Muscle of arm (tissue), 12 donors: ENCODE data around the gene NKAIN2. TPM values are rescaled to one million over a fixed set of nuclear protein-coding genes. Genes with fewer than 3 reads are reported as not detected.

Source experiments
- DNase-seq: peaks from one replicate; pipeline ENCODE4 v3.0.0-alpha.2; 2013
- polyA plus RNA-seq, 12 donors: library from polyadenylated mRNA; unstranded; fragments of 120-200 nt; gene quantifications; one replicate each; pipeline ENCODE4 v1.2.1, GENCODE V29; 2013; ENCODE audit not compliant: insufficient read length in 12 of 12

The NKAIN2 gene
- polyA plus RNA-seq, 12 donors: 5.0 to 10.7 (median 7.4) TPM; not detected in 1

DNA sequence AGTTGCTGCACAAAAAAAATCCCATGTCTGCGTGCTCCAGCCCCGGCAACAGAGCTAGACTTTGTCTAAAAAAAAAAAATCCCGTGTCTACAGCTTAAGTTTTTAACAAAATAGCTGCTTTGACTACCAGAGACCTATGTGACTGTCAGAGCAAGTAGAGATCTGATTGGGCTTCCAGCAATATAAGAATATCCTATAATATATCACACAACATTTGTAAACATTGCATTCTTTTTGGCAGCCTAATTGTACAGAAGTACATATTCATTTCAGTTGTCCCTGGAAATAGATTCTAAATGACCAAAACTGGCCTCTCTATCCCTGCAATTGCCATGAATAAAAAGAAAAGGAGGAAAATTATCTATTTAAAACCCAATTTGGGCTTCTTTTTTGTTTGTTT, 1019.1 kb downstream of the NKAIN2 start:
- no peak for DNase-seq

DNA sequence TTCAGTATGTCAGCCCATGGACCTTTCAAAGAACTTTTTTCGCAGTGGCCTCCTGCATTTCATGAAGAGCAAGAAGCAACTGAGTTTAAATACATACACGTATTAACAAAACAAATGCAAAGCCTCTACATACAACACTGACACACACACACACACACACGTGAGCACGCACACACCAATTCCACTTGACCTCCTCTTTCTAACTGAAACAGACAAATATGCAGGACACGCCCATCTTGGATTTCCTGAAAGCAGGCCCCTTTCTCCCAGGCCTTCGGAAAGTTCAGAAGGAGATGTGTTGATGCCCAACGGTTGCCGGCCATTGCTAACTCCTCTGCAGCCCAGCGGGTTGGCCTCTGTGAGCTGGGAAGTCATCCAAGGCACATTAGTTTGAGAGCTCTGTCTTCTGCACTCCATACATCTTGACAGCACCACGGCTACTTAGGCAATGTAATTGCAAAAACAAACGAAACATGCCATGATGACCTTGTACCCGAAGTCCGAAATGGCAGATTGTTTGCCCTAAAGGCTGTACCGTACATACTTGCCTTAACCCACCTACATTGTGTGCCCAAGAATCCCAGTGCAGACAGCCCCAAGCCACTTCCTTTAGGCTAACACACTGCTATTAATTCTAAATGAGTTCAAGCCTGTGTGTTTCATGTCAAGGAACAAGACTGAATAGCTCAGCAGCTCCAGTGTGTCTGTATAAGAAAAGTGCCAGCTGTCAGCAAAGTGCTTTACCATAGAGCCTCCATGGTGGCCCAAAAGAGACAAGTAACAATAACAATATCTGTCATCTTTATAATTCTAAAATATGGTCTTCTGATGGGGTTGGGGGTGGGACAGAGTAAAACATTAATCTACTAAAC, 1019.8 kb downstream of the NKAIN2 start:
- no peak for DNase-seq

DNA sequence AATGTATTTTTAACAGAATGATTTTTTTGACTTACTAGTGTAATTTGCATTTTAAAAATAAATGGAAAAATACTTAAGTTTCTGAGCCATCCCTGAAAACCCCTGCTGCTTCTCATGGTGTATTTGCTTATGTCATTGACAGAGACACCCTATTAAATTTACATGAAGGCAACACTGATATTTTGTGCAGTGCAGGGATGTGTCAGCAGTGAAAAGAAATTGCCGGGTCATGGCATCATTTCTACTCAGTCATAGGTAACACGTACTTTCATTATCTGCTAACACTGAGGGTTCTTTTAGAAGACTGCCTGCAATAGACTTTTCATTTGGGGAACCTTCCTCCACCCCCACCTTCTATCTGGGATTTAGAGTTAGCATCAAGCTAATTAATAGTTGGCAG, 1021.9 kb downstream of the NKAIN2 start:
- DNase-seq: no peak

DNA sequence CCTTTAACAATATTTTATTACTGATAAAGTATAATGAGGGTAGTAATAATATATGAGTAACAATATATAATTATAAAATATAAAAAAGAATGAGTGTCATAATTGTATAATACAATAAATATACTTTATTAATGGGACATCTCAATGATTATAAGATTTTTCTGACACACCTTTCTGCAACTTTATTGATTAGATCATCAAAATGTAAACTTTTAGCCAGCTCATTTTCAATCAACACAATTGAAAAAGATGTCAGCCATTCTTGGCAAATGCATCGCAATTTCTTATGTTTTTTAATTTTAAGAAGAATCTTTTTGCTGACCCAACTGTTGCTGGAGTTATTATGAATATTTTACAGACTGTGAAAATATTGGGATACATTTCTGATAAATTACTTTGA, 1026.2 kb downstream of the NKAIN2 start:
- DNase-seq: no peak

DNA sequence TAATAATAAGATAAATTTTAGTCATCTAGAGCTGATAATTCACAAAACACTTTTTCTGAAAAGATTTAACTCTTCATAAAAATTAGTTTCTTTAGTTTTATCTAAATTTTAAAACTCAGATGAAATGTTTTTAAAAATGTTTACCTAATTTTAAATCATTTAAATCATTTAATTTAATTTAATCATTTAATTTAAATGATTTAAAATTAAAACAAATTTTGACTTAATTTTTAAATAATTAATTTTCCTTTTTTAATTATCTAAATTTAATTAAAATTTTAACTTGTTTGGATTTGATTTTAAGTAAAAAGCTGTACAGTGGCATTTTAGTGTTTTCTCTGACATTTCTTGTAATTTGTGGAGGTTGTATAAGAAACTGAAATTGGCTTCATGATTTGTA, 1026.8 kb downstream of the NKAIN2 start:
- no peak for DNase-seq

DNA sequence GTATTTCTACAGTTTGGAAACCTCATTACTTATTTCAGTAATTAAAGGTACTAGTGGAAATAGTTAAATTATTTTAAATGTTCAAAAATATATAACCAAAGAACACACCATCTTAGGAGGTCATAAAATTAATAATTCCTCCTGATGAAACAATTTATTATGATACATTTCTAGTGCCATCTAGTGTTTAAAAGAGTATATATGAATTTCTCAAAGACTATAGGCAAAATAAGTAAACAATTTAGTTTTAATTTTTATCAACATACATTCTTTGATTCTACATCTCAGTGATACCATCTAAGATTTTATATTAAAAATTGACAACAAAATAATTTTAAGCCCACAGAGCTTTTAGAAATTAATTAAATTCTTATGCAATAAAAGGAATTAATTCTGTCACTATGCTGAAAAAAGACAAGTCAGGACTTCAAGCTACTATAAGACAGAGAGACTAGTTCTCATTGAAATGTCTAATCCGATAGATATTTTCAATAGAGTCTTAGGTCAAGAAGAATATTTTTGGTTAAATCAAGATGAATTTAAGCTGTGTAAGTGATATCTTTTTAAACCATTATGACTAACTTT, 1050.8 kb downstream of the NKAIN2 start:
- no peak for DNase-seq

DNA sequence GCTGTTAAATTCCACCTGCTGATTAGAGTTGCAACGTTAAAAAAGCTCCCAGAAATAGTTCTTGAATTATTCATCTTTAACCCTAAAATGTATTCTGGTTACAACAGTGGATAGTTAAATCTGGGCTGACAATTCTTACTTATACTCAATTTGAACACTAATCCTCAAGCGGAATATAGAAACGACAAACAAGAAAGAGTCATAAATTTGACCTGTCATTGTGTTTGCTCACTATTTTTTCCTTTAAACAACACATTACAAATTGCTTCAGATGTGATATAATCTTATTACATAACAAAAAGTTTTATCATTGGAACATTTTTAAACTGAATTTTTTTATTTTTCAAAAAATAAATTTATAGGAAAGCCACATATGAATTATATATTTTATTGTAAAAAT, 1054.1 kb downstream of the NKAIN2 start:
- DNase-seq: no peak

DNA sequence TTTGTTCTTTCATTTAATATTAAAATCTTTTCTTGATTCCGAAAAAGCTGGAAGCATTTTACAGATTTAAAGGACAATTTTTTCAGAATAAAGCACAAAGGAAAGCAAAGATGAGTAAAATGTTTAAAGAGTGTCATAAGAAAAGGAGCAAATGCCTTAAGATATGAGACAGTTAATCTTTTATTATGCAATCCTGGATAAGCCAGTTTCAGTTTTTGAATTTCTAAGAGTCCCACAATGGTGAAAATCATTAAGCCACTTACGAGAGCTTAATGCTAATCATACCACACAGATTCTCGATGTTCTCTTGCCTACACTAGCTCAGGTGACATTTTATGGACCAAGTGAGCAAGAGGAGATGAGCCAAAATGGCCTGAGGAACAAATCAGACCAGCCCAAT, 1054.9 kb downstream of the NKAIN2 start:
- DNase-seq: no peak

DNA sequence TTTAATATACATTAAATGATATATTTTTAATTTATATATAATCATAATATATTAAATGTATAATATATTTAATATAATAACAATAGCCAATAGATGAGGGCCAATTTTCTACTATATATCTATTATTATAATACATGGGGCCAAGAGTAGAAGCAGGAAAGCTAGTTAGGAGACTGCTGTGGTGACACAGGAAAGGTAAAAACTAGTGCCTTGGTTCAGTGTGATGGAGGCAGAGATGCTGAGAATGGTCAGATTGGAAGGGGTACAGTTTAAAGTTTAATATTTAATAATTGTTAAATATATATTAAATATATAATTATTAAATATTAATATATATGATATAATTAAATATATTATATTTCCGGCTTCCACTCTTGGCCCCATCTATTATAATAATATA, 1055.7 kb downstream of the NKAIN2 start:
- no peak for DNase-seq

DNA sequence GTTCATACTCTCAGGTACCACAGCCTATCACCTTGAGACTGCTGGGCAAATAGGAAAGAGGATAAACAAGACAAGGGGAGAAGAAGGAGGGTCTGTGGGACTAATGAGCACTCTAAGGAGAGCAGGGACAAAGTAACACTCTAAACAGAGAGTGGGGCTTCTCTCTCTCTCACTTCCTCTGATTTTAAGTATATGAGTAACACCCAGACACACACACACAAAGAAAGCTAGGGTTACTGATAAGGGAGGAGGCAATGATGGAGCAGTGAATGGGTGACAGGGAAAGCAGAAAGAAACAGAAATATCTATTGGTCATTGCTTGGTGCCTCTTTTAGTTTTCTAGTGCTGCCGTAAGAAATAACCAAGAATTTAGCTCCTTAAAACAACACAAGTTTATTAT, 1062.4 kb downstream of the NKAIN2 start:
- no peak for DNase-seq

DNA sequence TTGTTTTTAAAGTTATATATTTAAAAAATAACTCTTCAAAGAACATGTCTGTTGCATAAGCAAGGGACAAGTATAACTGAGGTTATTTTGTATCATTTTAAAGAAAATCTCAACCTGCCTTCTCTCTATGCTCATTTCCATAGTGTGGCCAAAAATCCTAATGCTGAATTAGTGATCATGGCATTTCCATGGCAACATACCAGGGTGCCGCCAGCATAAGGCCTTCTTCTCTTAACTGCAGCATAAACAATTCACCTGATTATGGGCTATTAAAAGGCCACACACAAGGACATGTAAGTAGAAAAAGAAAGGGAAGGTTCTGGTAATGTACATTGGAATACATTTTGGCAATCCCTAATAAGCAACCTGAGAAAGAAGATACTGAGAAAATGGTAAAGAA, 1063.5 kb downstream of the NKAIN2 start:
- DNase-seq: no peak

DNA sequence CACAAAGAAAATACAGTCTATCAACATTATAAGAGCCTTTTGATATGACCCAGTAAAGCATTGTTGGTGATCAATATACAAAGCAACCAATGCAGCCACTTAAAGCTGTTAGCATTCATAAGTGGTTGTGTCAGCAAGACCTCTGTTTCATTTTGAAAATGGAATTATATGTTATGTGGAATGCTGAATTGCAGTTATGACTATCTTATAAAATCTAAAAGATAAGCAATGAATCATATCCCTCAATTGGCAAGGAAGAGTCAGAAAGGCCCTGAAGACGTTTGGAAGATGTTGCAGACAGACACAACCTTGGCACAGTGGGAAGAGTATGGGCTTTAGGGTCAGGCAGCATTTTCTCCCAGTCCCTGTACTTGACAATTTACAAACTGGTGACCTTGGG, 1064.8 kb downstream of the NKAIN2 start:
- DNase-seq: no peak

DNA sequence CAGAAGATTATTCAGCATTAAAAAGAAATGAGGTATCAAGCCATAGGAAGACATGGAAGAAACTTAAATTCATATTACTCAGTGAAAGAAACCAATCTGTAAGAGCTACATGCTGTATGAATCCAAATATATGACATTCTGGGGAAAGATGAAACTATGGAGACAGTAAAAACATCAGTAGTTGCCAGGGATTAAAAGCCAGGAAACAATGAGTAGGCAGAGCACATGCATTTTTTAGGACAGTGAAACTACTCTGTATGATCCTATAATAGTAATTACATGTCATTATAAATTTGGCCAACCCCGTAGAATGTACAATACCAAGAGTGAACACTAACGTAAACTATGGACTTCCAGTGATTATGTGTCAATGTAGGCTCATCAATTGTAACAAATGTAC, 1065.8 kb downstream of the NKAIN2 start:
- DNase-seq: peak; percentile 62

DNA sequence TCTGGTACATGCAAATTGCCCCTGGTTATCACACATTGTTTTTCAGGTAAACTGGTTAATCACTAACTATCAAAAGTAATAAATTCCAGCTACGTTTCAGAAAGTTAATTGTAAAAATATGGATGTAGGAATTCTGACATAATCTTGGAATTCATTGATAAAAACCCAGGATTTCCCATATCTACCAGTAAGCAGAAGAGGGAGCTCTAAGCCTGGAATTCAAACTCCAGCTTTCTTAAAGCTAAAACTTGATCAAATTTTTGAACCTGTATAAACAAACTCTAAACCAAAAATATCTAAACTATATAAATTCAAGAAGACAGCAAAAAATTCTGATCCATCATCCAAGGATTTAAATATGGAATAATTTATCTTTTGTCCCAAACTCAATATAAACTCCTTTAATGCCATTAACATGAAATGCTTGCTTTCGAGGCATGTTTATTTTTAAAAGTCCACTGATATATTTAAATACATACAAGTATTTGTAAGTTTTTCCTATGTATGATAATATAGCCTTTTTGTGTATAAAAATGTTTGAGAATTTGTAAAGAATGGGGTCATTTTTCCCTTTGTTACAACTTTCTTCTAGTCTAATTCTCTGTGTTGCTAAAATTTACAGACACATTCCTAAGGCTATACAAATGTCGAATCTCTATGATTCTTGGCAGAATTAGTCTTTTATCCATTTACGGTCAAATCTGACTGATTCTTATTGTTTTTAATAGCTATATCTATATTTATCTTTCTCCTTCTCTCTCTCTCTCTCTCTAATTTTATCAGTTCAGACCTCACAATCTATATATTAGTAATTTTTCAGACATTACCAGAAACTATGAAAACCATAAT, 1067.2 kb downstream of the NKAIN2 start:
- peak; percentile 36 for DNase-seq

DNA sequence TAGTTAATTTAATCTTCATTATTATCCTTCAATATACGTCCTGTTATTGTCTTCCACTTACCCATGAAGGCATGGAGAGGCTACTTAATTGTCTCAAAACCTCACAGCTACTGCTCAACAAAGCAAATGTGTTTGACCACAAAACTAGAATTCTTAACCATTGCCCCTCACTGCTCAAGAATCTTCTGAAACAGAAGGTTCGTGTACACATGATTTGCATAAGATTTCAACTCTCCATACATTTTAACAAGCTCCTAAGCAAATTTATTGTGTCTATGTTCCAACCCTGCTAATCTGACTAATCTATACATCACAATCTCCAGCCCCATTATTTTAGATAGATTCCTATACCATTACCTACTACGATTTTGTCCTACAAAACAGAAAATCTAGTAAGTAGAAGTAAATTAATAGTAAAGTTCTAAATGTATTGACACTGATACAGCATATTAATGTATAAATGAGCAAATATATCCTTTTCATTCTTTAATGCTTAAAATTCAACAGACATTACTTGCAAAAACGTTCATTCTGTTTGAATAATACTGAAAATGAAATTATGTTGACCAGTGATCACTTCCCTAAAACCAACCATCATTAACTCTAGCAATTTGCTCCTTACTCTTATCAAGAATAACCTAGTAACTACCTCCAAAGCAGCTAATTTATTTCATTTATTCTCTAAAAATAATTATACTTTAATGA, 1068.8 kb downstream of the NKAIN2 start:
- DNase-seq: no peak

DNA sequence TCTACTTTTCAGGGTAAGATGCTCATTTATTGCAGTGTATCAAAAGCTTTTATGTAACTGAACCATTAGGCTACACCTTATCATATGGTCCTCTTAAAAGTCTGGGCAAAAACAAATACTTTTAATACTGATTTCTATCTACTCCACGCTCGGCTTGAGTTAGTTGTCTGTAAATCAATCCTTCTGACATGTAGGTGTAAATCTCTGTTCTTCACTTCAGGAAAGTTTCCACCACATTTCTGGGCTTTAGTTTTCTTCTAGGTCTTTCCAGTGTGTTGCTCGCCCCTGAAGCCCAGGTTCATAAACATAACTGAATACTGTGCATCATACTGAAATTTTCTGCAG, 1069.4 kb downstream of the NKAIN2 start:
- DNase-seq: no peak

Other genes with a start within 250 kb of the NKAIN2 start
- gene TRDN, start 166.9 kb upstream of the NKAIN2 start, polyA plus RNA-seq: 100 to 1,000 TPM; 114 to 426 (median 250) TPM